Activated CD4-positive, alpha-beta memory T cell treated with anti-CD3 and anti-CD28 coated beads, Interleukin-2, amount 10 ng/mL, durations not matched to agents 7 days and 5 days (primary cell): Measurements from ENCODE around the gene TRIO. TPM values are rescaled to one million over a fixed set of nuclear protein-coding genes. Genes with fewer than 3 reads are reported as not detected.
"Not testable (repeated sequence)": the region's sequence is repeated elsewhere in the genome, so short reads cannot be mapped to it uniquely, and the experiment has no call there.

Source experiments
- CTCF ChIA-PET: fragments of 350-600 bp; sonication (Branson Sonifier 250); formaldehyde crosslinking; loops from one replicate; lab custom pipeline; 2021; ENCODE audit warnings: antibody characterized with exemption, inconsistent platforms; lab: Charles Lee
- POLR2A ChIA-PET: fragments of 350-600 bp; sonication (Branson Sonifier 250); formaldehyde crosslinking; loops from one replicate; lab custom pipeline; 2021; ENCODE audit warnings: antibody characterized with exemption; lab: Charles Lee
- DNase-seq: peaks from one replicate; pipeline ENCODE4 v3.0.0-alpha.2; 2020
- H3K27ac Mint-ChIP-seq: one replicate; pipeline ENCODE4 v1.8.0; 2021; ENCODE audit warnings: mild to moderate bottlenecking, mixed read lengths
- H3K27me3 Mint-ChIP-seq: one replicate; pipeline ENCODE4 v1.8.0; 2021; ENCODE audit warnings: mixed read lengths
- H3K36me3 Mint-ChIP-seq: one replicate; pipeline ENCODE4 v1.8.0; 2021; ENCODE audit warnings: low read depth, mixed read lengths
- H3K4me1 Mint-ChIP-seq: one replicate; pipeline ENCODE4 v1.8.0; 2021; ENCODE audit warnings: mixed read lengths
- H3K4me3 Mint-ChIP-seq: one replicate; pipeline ENCODE4 v1.8.0; 2021; ENCODE audit warnings: mild to moderate bottlenecking, mixed read lengths
- H3K9me3 Mint-ChIP-seq: one replicate; pipeline ENCODE4 v1.8.0; 2021; ENCODE audit warnings: mixed read lengths
- total RNA-seq, 2 experiments: library from RNA; stranded (reverse); gene quantifications; one replicate each; pipeline ENCODE4 v1.2.3, GENCODE V29; 2021

The TRIO gene
- total RNA-seq, 2 experiments from 2014 or later = 8.1 to 8.3 TPM

GRCh38 chr5:14432931-14433589 lies 289.9 kb downstream of the TRIO start:
- Mint-ChIP-seq H3K4me3 (no peak overlapping the region), H3K27me3 (peaks cover 19% of the 10 kb centered on the region), H3K27ac (no peak overlapping the region), H3K9me3 (no peaks in the 10 kb centered on the region), H3K4me1 (peaks cover 12% of the 10 kb centered on the region), H3K36me3 (no peaks in the 10 kb centered on the region)
- DNase-seq = no peak
- POLR2A ChIA-PET = no interaction called here
- CTCF ChIA-PET = no interaction called here

GRCh38 chr5:14435481-14435880 lies 292.3 kb downstream of the TRIO start:
- Mint-ChIP-seq H3K27ac (no peak overlapping the region), H3K4me1 (peaks cover 19% of the 10 kb centered on the region), H3K27me3 (peaks cover 21% of the 10 kb centered on the region), H3K9me3 (no peaks in the 10 kb centered on the region), H3K36me3 (no peaks in the 10 kb centered on the region), H3K4me3 (no peak overlapping the region)
- no peak for DNase-seq
- ChIA-PET POLR2A (no interaction called here), CTCF (no interaction called here)

GRCh38 chr5:14436122-14436521 lies 293.0 kb downstream of the TRIO start:
- CTCF ChIA-PET, H3K4me3 Mint-ChIP-seq, H3K36me3 Mint-ChIP-seq, POLR2A ChIA-PET, H3K9me3 Mint-ChIP-seq, DNase-seq, H3K27ac Mint-ChIP-seq: not testable (repeated sequence)
- Mint-ChIP-seq H3K27me3 (peaks cover 21% of the 10 kb centered on the region), H3K4me1 (peaks cover 19% of the 10 kb centered on the region)

GRCh38 chr5:14436801-14437542 lies 293.8 kb downstream of the TRIO start:
- Mint-ChIP-seq H3K9me3 (no peaks in the 10 kb centered on the region), H3K4me1 (peaks cover 19% of the 10 kb centered on the region), H3K36me3 (no peaks in the 10 kb centered on the region), H3K4me3 (no peak overlapping the region), H3K27me3 (peaks cover 19% of the 10 kb centered on the region), H3K27ac (no peak overlapping the region)
- ChIA-PET POLR2A (no interaction called here), CTCF (no interaction called here)
- DNase-seq = no peak

- Mint-ChIP-seq H3K27ac (no peak overlapping the region), H3K9me3 (no peaks in the 10 kb centered on the region), H3K27me3 (peaks cover 16% of the 10 kb centered on the region), H3K4me3 (no peak overlapping the region), H3K4me1 (peaks cover 19% of the 10 kb centered on the region), H3K36me3 (no peaks in the 10 kb centered on the region)
- DNase-seq = no peak
- CTCF ChIA-PET = no interaction called here
- POLR2A ChIA-PET = no interaction called here
Observed at GRCh38 chr5:14438195-14438606, 295.1 kb downstream of the TRIO start.

- no peaks in the 10 kb centered on the region for H3K9me3 Mint-ChIP-seq
- POLR2A ChIA-PET = no interaction called here
- H3K36me3 Mint-ChIP-seq = no peaks in the 10 kb centered on the region
- H3K4me1 Mint-ChIP-seq = peaks cover 19% of the 10 kb centered on the region
- H3K27me3 Mint-ChIP-seq = peaks cover 18% of the 10 kb centered on the region
- no peak overlapping the region for H3K27ac Mint-ChIP-seq
- no peak overlapping the region for H3K4me3 Mint-ChIP-seq
- DNase-seq = no peak
- CTCF ChIA-PET = no interaction called here
Observed at GRCh38 chr5:14439087-14439871, 296.1 kb downstream of the TRIO start.

GRCh38 chr5:14440223-14440581 lies 297.1 kb downstream of the TRIO start:
- DNase-seq = no peak
- POLR2A ChIA-PET = no interaction called here
- Mint-ChIP-seq H3K27me3 (peaks cover 22% of the 10 kb centered on the region), H3K9me3 (no peaks in the 10 kb centered on the region), H3K36me3 (no peaks in the 10 kb centered on the region), H3K27ac (no peak overlapping the region), H3K4me3 (no peak overlapping the region), H3K4me1 (peaks cover 19% of the 10 kb centered on the region)
- CTCF ChIA-PET = no interaction called here

GRCh38 chr5:14440582-14441431 lies 297.7 kb downstream of the TRIO start:
- DNase-seq = no peak
- Mint-ChIP-seq H3K4me3 (no peak overlapping the region), H3K9me3 (no peaks in the 10 kb centered on the region), H3K27ac (no peak overlapping the region), H3K27me3 (peaks cover 23% of the 10 kb centered on the region), H3K36me3 (no peaks in the 10 kb centered on the region), H3K4me1 (peaks cover 19% of the 10 kb centered on the region)
- POLR2A ChIA-PET = no interaction called here
- CTCF ChIA-PET = no interaction called here

GRCh38 chr5:14441641-14442040 lies 298.5 kb downstream of the TRIO start:
- Mint-ChIP-seq H3K27ac (no peak overlapping the region), H3K27me3 (peaks cover 17% of the 10 kb centered on the region), H3K4me3 (no peak overlapping the region), H3K9me3 (no peaks in the 10 kb centered on the region), H3K4me1 (peaks cover 17% of the 10 kb centered on the region), H3K36me3 (no peaks in the 10 kb centered on the region)
- ChIA-PET CTCF (no interaction called here), POLR2A (no interaction called here)
- DNase-seq = no peak

GRCh38 chr5:14442536-14442935 lies 299.4 kb downstream of the TRIO start:
- no peaks in the 10 kb centered on the region for H3K36me3 Mint-ChIP-seq
- peaks cover 17% of the 10 kb centered on the region for H3K27me3 Mint-ChIP-seq
- DNase-seq = no peak
- peaks cover 12% of the 10 kb centered on the region for H3K4me1 Mint-ChIP-seq
- no peak overlapping the region for H3K4me3 Mint-ChIP-seq
- no peaks in the 10 kb centered on the region for H3K9me3 Mint-ChIP-seq
- no peak overlapping the region for H3K27ac Mint-ChIP-seq
- CTCF ChIA-PET = no interaction called here
- POLR2A ChIA-PET = no interaction called here

GRCh38 chr5:14443671-14444093 lies 300.5 kb downstream of the TRIO start:
- CTCF ChIA-PET = no interaction called here
- Mint-ChIP-seq H3K9me3 (no peaks in the 10 kb centered on the region), H3K27ac (no peak overlapping the region), H3K36me3 (no peaks in the 10 kb centered on the region), H3K4me1 (peaks cover 6% of the 10 kb centered on the region), H3K4me3 (no peak overlapping the region), H3K27me3 (peaks cover 12% of the 10 kb centered on the region)
- no peak for DNase-seq
- POLR2A ChIA-PET = no interaction called here

GRCh38 chr5:14444161-14444560 lies 301.0 kb downstream of the TRIO start:
- ChIA-PET POLR2A (no interaction called here), CTCF (no interaction called here)
- peaks cover 12% of the 10 kb centered on the region for H3K27me3 Mint-ChIP-seq
- H3K36me3 Mint-ChIP-seq = no peaks in the 10 kb centered on the region
- H3K9me3 Mint-ChIP-seq = no peaks in the 10 kb centered on the region
- H3K27ac Mint-ChIP-seq = no peak overlapping the region
- DNase-seq = no peak
- H3K4me3 Mint-ChIP-seq = no peak overlapping the region
- peaks cover 6% of the 10 kb centered on the region for H3K4me1 Mint-ChIP-seq

- Mint-ChIP-seq H3K27ac (no peak overlapping the region), H3K4me1 (peaks cover 12% of the 10 kb centered on the region), H3K9me3 (no peaks in the 10 kb centered on the region), H3K27me3 (peaks cover 12% of the 10 kb centered on the region), H3K36me3 (no peaks in the 10 kb centered on the region), H3K4me3 (no peak overlapping the region)
- ChIA-PET CTCF (no interaction called here), POLR2A (no interaction called here)
- DNase-seq = no peak
Observed at GRCh38 chr5:14445013-14445412, 301.9 kb downstream of the TRIO start.
